ENCODE data around the gene RASGRF1.

GRCh38 chr15:79130535-79131130 lies 40.1 kb upstream of the RASGRF1 start:
- TF ChIP-seq CTCF (conservative IDR thresholded peaks at IDR 0.05): peak; percentile 40
- no peak for TF ChIP-seq ZFX (IDR thresholded peaks at IDR 0.05)

Data from C4-2B (cell line).